ENCODE measurements around the gene RBL2.

- TF ChIP-seq GATA3 (IDR thresholded peaks at IDR 0.05; ENCODE audit: low read depth, low read length) = no peak
- no peak for TF ChIP-seq GATA2 (IDR thresholded peaks at IDR 0.05; ENCODE audit: low read depth, low read length)
Observed at GRCh38 chr16:53489755-53490154, 55.5 kb downstream of the RBL2 start.

All from SH-SY5Y (cell line).